Neural cell (in vitro differentiated cells): Measurements from ENCODE around the gene ACTR1B. TPM values are rescaled to one million over a fixed set of nuclear protein-coding genes. Genes with fewer than 3 reads are reported as not detected.
"Not testable (repeated sequence)": the region's sequence is repeated elsewhere in the genome, so short reads cannot be mapped to it uniquely, and the experiment has no call there.

Experiments used
- H2AFZ ChIP-seq: fragments of 200-600, 300-800 bp; sonication (generic), shearing (Covaris generic); 2 replicates; pipeline ENCODE4 v1.6.0; 2014; ENCODE audit warnings: low read depth, mild to moderate bottlenecking, antibody characterized with exemption, low read length, moderate library complexity
- H3F3A ChIP-seq: fragments of 200-600 bp; shearing (Covaris generic); 2 replicates; pipeline ENCODE4 v1.6.1; 2016; ENCODE audit warnings: mild to moderate bottlenecking, moderate library complexity, mixed read lengths, antibody characterized with exemption, low read length; ENCODE audit not compliant: insufficient read depth, poor library complexity, severe bottlenecking
- H3K27ac ChIP-seq: fragments of 200-600, 300-800 bp; sonication (generic), shearing (Covaris generic); 2 replicates; pipeline ENCODE4 v1.5.1; 2014; ENCODE audit warnings: mild to moderate bottlenecking, low read length, moderate library complexity
- H3K27me3 ChIP-seq: fragments of 300-800, 200-600 bp; sonication (generic), shearing (Covaris generic); 2 replicates; pipeline ENCODE4 v1.6.0; 2014; ENCODE audit warnings: mild to moderate bottlenecking, low read depth, low read length, moderate library complexity; ENCODE audit not compliant: insufficient read depth
- H3K36me3 ChIP-seq: fragments of 300-800, 200-600 bp; sonication (generic), shearing (Covaris generic); 2 replicates; pipeline ENCODE4 v1.5.1; 2014; ENCODE audit warnings: mild to moderate bottlenecking, antibody characterized with exemption, low read length, moderate library complexity; ENCODE audit not compliant: insufficient read depth
- H3K4me2 ChIP-seq: fragments of 300-800, 200-600 bp; sonication (generic), shearing (Covaris generic); 2 replicates; pipeline ENCODE4 v1.6.0; 2014; ENCODE audit warnings: mild to moderate bottlenecking, low read length
- H3K4me3 ChIP-seq: fragments of 300-800, 200-600 bp; sonication (generic), shearing (Covaris generic); 2 replicates; pipeline ENCODE4 v1.5.1; 2014; ENCODE audit warnings: mild to moderate bottlenecking, low read length, moderate library complexity
- H3K79me2 ChIP-seq: fragments of 200-600 bp; shearing (Covaris generic); replicated peaks from 2 replicates; pipeline ENCODE4 v1.6.0; 2014; ENCODE audit warnings: mild to moderate bottlenecking, low read length, moderate library complexity; ENCODE audit not compliant: insufficient read depth
- H3K9ac ChIP-seq: fragments of 300-800, 200-600 bp; sonication (generic), shearing (Covaris generic); 2 replicates; pipeline ENCODE4 v1.6.1; 2016; ENCODE audit warnings: mild to moderate bottlenecking, low read length, mixed read lengths
- H3K9me2 ChIP-seq: fragments of 200-600 bp; shearing (Covaris generic); 2 replicates; pipeline ENCODE4 v1.6.1; 2016; ENCODE audit warnings: mild to moderate bottlenecking, low read length, mixed read lengths; ENCODE audit not compliant: insufficient read depth
- H3K9me3 ChIP-seq: fragments of 200-600, 300-800 bp; sonication (generic), shearing (Covaris generic); 2 replicates; pipeline ENCODE4 v1.6.1; 2016; ENCODE audit warnings: mild to moderate bottlenecking, mixed run types, low read length, moderate library complexity, mixed read lengths
- H4K20me1 ChIP-seq: fragments of 200-600 bp; shearing (Covaris generic); 2 replicates; pipeline ENCODE4 v1.6.1; 2016; ENCODE audit warnings: mild to moderate bottlenecking, mixed run types; ENCODE audit not compliant: insufficient read depth
- EP300 ChIP-seq: fragments of 450-650 bp; conservative IDR thresholded peaks from 2 replicates; pipeline ENCODE4 v1.6.1; 2014; ENCODE audit warnings: antibody characterized with exemption, mild to moderate bottlenecking, moderate library complexity; ENCODE audit not compliant: poor library complexity, severe bottlenecking
- EZH2 ChIP-seq: fragments of 200-600, 300-800 bp; shearing (Covaris generic), sonication (generic); IDR thresholded peaks from 2 replicates; pipeline ENCODE4 v1.6.1; 2014; ENCODE audit warnings: antibody characterized with exemption, low read length, borderline replicate concordance, mild to moderate bottlenecking; ENCODE audit not compliant: insufficient read depth, poor library complexity, severe bottlenecking
- MXI1 ChIP-seq: fragments of 450-650 bp; conservative IDR thresholded peaks from 2 replicates; pipeline ENCODE4 v1.6.1; 2014; ENCODE audit warnings: antibody characterized with exemption, mild to moderate bottlenecking; ENCODE audit not compliant: poor library complexity, severe bottlenecking
- POLR2AphosphoS5 ChIP-seq: IDR thresholded peaks from 2 replicates; pipeline ENCODE4 v1.6.1; 2012
- RAD21 ChIP-seq: fragments of 450-650 bp; conservative IDR thresholded peaks from 2 replicates; pipeline ENCODE4 v1.6.1; 2014; ENCODE audit warnings: antibody characterized with exemption, mild to moderate bottlenecking, moderate library complexity
- SMC3 ChIP-seq: fragments of 450-650 bp; conservative IDR thresholded peaks from 2 replicates; pipeline ENCODE4 v1.6.1; 2014; ENCODE audit warnings: antibody characterized with exemption, mild to moderate bottlenecking, moderate library complexity; ENCODE audit not compliant: poor library complexity
- TAF1 ChIP-seq: IDR thresholded peaks from 2 replicates; pipeline ENCODE4 v1.6.1; 2012; ENCODE audit warnings: low read depth
- polyA minus RNA-seq: library from RNA; depleted of rRNA, polyadenylated mRNA; stranded (reverse); fragments of >200 nt; gene quantifications from 2 replicates; pipeline ENCODE4 v1.2.3, GENCODE V29; 2014
- polyA plus RNA-seq: library from polyadenylated mRNA; depleted of rRNA; stranded (reverse); fragments of >200 nt; gene quantifications from 2 replicates; pipeline ENCODE4 v1.2.3, GENCODE V29; 2014
- TF ChIP-seq, protein P1 (sequence below): fragments of 450-650 bp; IDR thresholded peaks from 2 replicates; pipeline ENCODE4 v1.5.1; 2014; ENCODE audit warnings: antibody characterized with exemption, mild to moderate bottlenecking, moderate library complexity; ENCODE audit not compliant: poor library complexity, severe bottlenecking
- TF ChIP-seq, protein P2 (sequence below): IDR thresholded peaks from 2 replicates; pipeline ENCODE4 v1.6.1; 2012; ENCODE audit warnings: borderline replicate concordance

ACTR1B gene
- polyA plus RNA-seq (138 and 168 TPM in 2 replicates), polyA minus RNA-seq (55.0 and 61.4 TPM in 2 replicates)

DNA sequence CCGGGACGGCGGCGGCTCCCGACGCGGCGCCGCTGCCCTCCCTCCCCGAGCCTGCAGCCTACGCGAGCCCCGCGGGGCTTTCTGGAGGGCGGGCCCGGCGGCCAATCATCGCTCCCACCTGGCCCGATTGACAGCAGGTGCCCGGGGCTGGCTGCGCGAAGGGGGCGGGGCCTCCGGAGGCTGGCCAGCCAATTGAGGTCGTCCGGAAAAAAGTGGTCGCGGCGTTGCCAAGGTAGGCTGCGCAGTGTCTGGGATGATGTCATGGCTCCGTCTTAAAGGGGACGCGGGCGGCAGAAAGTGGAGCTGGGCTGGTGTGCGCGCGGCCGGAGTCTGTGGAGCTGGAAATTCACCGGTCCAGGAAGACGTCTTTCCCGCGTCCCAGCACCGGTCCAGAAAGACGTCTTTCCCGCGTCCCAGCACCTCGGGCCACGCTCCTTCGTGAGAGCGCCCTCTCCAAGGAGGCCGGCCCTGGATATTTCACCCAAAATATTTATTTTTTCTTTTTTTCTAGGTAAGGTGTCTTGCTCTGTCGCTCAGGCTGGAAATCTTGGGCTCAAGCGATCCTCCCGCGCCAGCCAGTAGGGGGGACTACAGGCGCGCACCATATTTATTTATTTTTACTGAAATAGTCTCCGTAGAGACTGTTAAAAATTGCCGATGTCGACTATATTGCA is at the start of gene ACTR1B:
ACTR1B (minus strand) TSS at position 83 of the 674 bp plus-strand sequence. CDS start 154 bp downstream, outside the sequence.
- TF ChIP-seq EP300 (no peak), MXI1 (peak; percentile 40), POLR2AphosphoS5 (peak; percentile 94), EZH2 (no peak), SMC3 (peak; percentile 64), RAD21 (peak; percentile 62), TAF1 (peak; percentile 35)
- TF ChIP-seq, protein P1, sequence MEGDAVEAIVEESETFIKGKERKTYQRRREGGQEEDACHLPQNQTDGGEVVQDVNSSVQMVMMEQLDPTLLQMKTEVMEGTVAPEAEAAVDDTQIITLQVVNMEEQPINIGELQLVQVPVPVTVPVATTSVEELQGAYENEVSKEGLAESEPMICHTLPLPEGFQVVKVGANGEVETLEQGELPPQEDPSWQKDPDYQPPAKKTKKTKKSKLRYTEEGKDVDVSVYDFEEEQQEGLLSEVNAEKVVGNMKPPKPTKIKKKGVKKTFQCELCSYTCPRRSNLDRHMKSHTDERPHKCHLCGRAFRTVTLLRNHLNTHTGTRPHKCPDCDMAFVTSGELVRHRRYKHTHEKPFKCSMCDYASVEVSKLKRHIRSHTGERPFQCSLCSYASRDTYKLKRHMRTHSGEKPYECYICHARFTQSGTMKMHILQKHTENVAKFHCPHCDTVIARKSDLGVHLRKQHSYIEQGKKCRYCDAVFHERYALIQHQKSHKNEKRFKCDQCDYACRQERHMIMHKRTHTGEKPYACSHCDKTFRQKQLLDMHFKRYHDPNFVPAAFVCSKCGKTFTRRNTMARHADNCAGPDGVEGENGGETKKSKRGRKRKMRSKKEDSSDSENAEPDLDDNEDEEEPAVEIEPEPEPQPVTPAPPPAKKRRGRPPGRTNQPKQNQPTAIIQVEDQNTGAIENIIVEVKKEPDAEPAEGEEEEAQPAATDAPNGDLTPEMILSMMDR: peak; percentile 82
- TF ChIP-seq, protein P2, sequence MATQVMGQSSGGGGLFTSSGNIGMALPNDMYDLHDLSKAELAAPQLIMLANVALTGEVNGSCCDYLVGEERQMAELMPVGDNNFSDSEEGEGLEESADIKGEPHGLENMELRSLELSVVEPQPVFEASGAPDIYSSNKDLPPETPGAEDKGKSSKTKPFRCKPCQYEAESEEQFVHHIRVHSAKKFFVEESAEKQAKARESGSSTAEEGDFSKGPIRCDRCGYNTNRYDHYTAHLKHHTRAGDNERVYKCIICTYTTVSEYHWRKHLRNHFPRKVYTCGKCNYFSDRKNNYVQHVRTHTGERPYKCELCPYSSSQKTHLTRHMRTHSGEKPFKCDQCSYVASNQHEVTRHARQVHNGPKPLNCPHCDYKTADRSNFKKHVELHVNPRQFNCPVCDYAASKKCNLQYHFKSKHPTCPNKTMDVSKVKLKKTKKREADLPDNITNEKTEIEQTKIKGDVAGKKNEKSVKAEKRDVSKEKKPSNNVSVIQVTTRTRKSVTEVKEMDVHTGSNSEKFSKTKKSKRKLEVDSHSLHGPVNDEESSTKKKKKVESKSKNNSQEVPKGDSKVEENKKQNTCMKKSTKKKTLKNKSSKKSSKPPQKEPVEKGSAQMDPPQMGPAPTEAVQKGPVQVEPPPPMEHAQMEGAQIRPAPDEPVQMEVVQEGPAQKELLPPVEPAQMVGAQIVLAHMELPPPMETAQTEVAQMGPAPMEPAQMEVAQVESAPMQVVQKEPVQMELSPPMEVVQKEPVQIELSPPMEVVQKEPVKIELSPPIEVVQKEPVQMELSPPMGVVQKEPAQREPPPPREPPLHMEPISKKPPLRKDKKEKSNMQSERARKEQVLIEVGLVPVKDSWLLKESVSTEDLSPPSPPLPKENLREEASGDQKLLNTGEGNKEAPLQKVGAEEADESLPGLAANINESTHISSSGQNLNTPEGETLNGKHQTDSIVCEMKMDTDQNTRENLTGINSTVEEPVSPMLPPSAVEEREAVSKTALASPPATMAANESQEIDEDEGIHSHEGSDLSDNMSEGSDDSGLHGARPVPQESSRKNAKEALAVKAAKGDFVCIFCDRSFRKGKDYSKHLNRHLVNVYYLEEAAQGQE: peak; percentile 74
- no peaks in the 10 kb centered on the region for H3K9me3 ChIP-seq
- H3K36me3 ChIP-seq: no peaks in the 10 kb centered on the region
- peaks cover 20% of the 10 kb centered on the region for H3K79me2 ChIP-seq
- peak within 1 kb of the TSS; percentile 86 for H3K4me2 ChIP-seq
- H3K4me3 ChIP-seq: peak within 1 kb of the TSS; percentile 95
- H3F3A ChIP-seq: no peaks in the 10 kb centered on the region
- peak within 1 kb of the TSS; percentile 95 for H2AFZ ChIP-seq
- H4K20me1 ChIP-seq: no peaks in the 10 kb centered on the region
- H3K27ac ChIP-seq: peak within 1 kb of the TSS; percentile 97
- H3K27me3 ChIP-seq: no peaks in the 10 kb centered on the region
- no peaks in the 10 kb centered on the region for H3K9me2 ChIP-seq
- peak within 1 kb of the TSS; percentile 94 for H3K9ac ChIP-seq

GRCh38 chr2:97712693-97713295 is 49.0 kb upstream of the ACTR1B start:
- Histone ChIP-seq H3K27me3 (no peaks in the 10 kb centered on the region), H2AFZ (no peak overlapping the region), H3K4me2 (no peak overlapping the region), H3K4me3 (no peak overlapping the region), H3K9me2 (no peaks in the 10 kb centered on the region), H3K36me3 (no peaks in the 10 kb centered on the region), H3K79me2 (no peaks in the 10 kb centered on the region), H3K9me3 (no peaks in the 10 kb centered on the region), H3K9ac (no peak overlapping the region), H3K27ac (no peak overlapping the region), H4K20me1 (no peaks in the 10 kb centered on the region), H3F3A (no peaks in the 10 kb centered on the region)
- TF ChIP-seq, protein P1: no peak
- TF ChIP-seq EZH2 (no peak), MXI1 (no peak), RAD21 (no peak), EP300 (no peak), SMC3 (no peak), TAF1 (no peak), POLR2AphosphoS5 (no peak)
- TF ChIP-seq, protein P2: no peak

- not testable (repeated sequence) for H3K9ac ChIP-seq, H3K79me2 ChIP-seq, H3K36me3 ChIP-seq, H2AFZ ChIP-seq, H3K4me3 ChIP-seq, H3K9me3 ChIP-seq, H3K9me2 ChIP-seq, H3K4me2 ChIP-seq, H3K27me3 ChIP-seq, H3K27ac ChIP-seq, H3F3A ChIP-seq, H4K20me1 ChIP-seq
Observed at GRCh38 chr2:97712175-97712574, 48.3 kb upstream of the ACTR1B start.
